ENCODE data around the gene COX18.

The COX18 gene

DNA sequence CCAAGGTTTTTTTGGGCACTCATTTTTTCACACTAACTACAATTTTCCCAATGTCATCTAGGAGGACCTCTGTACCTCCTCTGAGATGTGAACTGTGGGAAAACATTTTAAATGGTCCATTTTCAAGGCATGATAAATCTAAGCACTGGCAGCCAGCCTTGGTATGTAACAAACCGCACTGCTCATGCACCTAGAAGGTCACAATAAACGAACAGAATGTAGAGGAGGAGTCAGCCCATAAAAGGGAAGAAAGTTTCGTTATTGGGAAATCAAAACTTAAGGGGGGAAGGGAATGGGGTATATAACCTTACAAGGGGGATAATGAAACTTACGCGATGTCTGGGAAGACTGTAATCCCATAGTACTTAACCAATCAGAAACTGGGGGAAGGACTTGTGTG is 16.4 kb downstream of the COX18 start:
- DNase-seq (ENCODE audit: low spot score) = no peak

DNA sequence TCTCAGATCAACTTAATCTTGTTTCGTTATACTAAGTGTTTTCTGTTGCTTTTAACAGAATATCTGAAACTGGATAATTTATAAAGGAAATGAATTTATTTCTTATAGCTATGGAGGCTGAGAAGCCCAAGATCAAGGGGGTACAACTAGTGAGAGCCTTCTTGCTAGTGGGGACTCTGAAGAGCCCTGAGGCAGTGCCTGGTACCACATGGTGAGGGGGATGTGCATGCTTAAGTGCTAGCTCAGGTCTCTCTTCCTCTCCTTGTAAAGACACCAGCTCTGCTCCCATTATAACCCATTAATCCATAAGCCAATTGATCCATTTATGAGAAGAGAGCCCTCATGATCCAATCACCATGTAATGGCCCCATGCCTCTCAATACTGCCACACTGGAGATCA is 17.9 kb downstream of the COX18 start:
- no peak for DNase-seq (ENCODE audit: low spot score)

DNA sequence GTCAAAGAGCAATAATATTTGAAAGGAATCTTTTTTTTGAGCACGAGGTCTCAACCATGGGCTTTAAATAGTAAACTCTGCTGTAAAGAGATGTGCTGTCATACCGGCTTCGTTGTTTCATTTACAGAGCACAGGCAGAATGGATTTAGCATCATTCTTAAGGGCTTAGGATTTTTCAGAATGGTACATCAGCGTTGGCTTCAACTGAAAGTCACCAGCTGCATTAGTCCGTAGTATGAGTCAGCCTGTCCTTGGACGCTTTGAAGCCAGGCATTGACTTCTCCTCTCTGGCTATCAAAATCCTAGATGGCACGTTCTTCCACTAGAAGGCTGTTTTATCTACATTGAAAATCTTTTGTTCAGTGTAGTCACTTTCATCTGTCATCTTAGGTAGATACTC is 23.6 kb downstream of the COX18 start:
- no peak for DNase-seq (ENCODE audit: low spot score)

DNA sequence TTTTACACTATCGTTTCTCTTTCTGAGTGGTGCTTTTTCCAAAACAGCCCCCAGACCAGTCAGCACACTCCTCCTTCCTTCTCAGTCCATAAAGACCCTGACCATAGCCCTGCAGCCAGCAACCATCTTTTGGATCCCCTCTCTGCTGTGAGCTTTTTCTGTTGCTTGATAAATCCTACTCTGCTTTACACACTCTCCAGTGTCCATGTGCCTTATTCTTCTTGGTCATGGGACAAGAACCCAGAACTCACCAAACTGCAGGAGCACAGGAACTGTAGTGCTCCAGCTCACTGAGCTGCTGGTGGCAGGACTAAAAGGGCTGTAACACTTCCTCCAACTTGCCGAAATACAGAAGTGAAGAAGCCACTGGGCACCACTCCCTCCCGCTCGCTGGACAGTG is 32.5 kb downstream of the COX18 start:
- DNase-seq (ENCODE audit: low spot score) = no peak

DNA sequence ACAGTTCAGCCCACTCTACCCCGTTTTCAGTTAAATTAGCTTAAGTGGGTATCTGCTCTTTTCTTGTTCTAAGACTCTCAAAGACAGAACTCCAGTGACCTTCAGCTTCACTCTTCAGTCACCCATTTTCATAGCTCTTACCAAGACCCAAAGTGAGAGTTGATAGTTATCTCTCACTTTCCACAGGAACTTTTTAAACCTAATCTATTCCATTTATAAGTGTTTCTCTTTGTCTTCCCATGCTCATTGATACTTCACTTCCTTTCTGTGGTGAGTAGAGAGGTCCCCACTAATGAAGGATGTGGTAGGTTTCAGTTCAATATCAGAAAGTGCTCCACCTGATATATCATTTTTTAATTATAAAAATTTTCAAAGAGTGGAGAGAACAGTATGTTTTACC is 33.4 kb downstream of the COX18 start:
- no peak for DNase-seq (ENCODE audit: low spot score)

DNA sequence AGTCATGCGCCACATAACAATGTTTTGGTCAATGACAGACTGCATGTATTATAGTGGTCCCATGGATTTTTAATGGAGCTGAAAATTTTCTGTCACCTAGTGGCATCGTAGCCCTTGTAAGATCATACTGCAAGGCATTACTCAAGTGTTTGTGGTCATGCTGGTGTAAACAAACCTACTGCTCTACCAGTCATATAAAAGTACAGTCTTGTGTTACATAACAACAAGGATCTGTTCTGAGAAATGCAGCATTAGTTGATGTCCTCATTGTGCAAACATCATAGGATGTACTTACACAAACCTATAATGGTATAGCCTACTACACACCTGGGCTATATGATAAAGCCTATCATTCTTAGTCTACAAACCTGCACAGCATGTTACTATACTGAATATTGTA is 34.6 kb downstream of the COX18 start:
- DNase-seq (ENCODE audit: low spot score) = no peak

DNA sequence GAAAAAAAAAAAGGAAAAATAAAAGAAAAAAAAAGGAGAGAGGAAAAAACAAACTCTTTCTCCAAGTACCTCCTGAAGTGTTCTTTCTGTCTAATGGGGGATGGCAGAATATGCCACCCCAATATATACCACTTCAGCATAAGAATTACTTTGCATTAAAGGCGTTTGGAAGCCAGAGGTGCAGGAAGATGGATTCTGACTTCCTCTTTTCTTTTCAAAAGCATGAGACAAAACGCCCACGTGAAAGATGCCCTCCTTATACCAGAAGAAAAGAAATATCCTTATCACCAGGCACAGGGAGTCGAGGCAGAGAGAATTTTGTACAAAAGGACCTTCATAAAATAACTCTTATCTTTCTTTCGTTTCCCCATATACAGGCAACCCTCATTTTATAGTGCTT is 40.9 kb downstream of the COX18 start:
- DNase-seq (ENCODE audit: low spot score) = no peak

DNA sequence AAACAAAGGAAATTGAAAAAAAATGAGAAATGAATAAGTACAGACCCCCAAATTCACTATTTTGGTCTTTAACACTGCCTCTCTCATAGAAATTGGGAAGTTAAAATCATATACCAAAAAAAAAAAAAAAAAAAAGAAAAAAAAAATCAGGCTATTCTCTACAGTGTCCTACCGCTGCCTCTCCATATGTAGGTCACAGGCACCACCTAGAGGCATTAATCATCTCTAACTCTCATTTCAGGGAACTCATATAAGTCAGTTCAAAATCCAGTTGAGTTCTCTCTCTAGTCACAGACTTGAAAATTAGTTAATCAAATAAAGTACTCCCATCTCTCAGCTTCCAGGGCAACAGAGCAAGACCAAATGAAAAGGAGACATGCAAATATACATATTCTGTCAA is 47.9 kb downstream of the COX18 start:
- DNase-seq (ENCODE audit: low spot score) = peak; percentile 19

DNA sequence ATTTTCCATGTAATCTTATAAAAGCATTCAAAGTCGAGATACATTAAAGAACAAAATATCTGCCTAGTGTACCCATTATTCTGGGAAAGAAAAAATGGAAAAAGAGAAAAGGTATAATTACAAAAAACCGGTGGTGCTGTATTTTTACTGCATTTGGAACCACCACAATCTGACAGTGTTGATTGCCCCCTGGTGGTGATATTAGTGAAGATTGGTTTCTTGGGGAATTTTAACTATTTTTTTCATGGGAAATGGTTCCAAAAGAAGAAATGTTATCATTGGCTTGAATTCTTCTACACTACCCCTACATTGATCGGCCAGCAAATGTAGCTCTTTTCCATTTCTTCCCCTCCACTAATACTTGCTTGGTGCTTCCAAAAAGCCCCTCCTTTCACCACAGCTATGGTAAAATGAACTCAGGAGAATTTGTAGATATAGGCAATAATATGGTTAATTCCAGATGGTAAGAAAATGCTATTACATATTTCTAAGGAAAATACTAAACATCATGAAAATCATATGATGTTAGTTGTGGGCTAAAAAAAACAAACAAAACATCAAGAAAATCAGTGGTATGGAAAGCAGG is 50.0 kb downstream of the COX18 start:
- DNase-seq (ENCODE audit: low spot score) = peak; percentile 38

DNA sequence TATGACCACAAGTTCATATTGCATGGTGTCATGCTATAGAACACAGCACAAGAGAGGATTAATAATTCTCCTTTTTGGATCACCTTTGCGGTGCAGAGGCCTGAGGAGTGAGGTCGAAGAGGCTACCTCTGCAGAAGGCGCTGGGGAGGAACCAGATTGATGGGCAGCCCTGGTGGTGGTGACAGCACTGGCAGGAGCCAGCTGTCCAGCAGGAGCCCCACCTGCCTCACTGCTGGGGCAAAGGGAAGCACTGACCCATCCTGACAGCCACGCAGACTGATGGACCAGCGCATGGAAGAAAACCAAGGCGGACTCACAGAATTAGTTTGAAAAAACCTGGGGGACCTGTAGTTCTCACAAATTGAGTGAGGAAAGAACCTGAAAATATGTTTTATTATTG is 50.9 kb downstream of the COX18 start:
- no peak for DNase-seq (ENCODE audit: low spot score)

DNA sequence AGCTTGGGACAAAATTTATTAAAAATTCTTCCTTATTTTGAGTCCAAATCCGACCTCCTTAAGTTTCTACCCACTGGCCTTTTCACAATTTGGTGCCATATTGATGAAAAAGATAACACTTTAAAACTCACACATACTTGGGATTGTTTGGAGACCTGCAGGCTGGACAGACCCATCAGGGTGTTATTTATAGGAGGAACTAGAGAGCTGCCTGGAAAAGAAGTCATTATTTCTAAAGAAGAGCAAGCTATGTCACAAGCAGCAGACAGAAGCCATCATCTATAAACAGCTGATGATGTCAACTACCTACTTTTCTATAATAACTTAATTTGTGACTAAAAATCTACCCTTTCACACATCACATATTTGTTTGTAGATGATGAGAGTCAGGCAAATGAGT is 56.2 kb downstream of the COX18 start:
- no peak for DNase-seq (ENCODE audit: low spot score)

DNA sequence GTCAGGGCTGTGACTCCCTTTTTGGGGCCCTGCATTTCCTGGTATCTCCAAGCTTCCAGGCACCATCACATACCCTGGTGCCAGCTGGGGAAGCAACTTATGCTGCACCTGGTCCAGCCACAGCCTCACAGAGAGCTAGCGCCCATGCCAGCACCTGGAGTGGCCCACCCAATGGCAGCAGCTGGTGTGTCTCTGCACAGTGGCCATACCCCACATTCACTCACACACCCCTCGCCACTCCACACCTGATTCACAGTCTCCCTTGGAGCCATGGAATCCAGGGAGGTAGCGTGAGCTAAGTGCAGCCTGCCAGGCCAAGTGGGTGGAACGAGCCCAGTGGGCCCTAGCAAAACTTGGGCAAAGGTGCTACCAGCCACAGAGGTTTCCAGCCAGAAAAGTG is 56.8 kb downstream of the COX18 start:
- DNase-seq (ENCODE audit: low spot score) = no peak

DNA sequence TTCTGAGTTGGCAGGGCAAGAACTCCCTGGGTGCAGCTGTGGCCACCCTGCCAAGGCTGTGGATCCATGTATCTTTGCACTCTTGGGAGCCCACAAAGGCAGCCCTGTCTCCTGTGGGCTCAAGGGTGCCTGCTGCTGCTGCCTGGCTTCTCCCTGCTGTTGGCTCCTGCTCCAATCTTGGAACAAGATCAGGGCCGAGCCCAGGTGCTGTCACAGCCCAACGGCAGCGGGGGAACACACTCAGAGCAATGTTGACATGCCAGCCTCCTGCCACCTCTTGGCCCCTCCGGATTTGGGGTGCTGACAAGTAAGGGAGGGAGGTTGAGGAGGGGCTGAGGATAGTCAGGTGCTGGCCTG is 57.9 kb downstream of the COX18 start:
- no peak for DNase-seq (ENCODE audit: low spot score)

DNA sequence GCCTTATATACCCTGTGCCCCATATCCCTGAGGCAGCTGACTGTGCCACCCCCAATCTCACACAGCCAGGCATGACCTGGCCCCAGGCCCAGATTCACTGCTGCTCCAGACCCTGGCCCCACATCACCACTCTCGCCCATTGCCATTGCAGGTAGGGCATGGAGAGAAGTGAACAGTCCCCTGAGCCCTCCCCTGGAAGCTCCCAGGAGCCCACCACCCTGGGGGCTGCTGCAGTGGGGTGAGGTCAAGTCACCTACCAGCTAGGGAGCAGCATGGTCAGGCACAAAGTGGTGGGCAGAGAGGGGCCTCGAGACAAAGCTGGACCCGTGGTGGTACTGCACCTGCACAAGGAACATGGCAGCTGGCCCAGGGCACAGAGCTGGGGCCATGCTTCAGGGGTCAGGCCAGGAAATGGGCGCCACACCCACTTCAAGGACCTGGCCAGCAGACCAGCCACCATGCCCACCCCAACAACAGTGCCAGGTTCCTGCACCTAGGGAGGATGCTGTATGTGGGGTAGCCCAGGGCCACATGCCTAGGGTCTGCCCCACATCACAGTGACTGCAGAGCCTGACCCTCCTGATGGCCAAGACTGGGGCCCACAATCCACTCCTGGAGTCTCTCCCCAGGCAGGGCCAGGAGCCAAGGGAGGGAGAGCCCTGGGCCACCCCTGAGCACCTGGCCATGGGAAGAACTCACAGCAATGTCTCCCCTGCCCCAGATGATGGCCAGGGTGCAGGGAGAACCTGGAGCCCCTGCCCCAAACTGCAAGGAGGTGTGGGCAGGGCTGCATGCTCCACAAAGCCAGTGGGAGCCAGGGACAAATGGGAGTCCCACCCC is 58.5 kb downstream of the COX18 start:
- DNase-seq (ENCODE audit: low spot score) = no peak

DNA sequence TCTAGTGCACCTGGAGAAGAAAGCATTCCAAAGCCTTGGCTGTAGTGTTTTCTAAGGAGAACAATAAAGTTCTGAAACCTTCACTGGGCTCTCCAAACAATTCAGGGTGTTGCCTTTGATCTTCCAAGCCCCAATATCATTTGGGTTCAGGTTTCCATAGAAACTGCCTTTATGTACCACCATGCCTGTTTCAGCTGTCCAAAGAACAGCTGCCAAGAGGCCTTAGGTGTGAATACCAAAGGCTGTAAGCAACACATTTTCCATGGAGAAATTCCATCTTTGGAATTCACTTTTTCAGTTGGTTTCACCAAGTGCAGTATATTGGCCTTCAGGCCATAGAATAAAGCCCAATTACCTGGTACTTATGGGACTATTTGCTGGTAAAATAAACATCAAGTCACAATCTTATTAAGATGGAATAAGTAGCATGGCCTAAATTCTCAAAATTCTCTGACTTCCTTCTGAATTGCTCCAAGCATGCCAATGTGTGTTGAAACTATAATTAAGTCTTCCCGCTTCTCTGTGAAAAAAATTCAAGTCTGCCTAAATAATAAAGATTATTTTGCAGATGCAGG is 61.9 kb downstream of the COX18 start:
- DNase-seq (ENCODE audit: low spot score) = no peak

DNA sequence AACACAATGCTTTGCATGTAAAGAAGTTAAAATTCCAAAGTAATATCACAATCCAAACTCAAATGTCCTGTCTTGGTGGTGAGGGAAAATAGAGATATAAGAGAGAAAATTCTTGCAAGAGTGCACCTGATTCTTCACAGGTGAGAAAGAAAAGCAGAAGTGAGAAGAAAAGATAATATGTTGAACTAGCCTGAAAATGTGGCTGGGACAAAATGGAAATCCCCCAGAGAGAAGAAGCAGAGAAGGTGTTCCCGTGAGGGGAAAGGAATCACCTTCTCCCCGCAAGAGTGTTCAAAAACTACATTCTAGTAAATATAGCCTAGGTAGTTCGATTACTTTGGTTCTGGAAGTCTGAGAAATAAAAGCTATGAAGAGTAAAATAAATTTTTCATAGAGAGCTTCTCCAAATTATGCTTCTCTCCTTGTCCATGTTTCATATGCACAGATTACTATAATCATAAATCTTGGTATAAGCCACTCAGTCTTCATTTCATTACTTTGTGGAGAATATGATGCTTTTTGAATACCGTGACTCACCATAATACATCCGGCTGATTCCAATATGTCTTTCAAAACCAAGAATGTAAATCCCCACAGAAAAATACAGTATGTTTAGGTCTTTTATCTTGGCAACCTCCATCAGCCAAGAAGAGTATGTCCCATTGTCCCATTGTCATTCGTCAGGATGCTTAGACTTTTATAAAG is 63.1 kb downstream of the COX18 start:
- DNase-seq (ENCODE audit: low spot score) = no peak

DNA sequence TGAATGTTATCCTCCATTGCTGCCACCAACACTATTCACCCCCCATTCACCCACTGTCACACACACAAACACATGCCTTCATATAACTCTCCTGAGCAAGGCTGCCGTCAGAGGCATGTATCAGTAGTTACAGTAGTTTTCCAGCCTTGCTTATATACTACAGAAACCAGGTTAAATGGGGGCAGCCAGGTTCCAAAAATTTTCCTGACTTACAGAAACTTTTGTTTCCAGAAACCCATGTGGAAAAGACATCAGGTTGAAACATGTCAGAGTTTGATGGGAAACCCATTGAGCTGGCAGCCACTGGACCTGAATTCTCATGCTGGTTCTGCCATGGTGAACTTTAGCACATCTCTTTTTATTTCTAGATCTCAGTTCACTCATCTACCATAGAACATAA is 64.0 kb downstream of the COX18 start:
- DNase-seq (ENCODE audit: low spot score) = no peak
